HG02884 (cell line): ENCODE data around the gene TLE5.
"Not testable (repeated sequence)": the region's sequence is repeated elsewhere in the genome, so short reads cannot be mapped to it uniquely, and the experiment has no call there.

Experiments
- ATAC-seq: cut with Tn5 transposase; IDR thresholded peaks from one replicate; pipeline ENCODE4 v1.9.1; 2021; ENCODE audit warnings: mild to moderate bottlenecking, moderate library complexity; ENCODE audit not compliant: unreplicated experiment

Gene TLE5

DNA sequence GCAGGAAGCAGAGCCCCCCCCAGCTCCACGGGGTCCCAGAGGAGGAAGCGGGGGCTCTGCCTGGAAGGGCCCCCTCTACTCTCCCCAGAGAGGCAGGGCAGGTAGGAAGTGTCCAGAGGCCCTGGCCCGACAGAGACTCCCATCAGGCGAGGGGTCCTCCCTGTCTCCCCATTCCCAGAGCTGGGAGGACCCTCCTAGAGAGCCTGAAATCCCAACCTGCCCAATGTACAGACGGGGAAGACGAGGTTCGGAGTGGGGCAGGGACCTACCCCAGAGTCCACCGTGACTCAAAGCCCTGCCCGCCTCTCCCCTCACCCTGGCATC, 34.4 kb downstream of the TLE5 start:
- no peak for ATAC-seq

GRCh38 chr19:3027292-3027691, 35.0 kb downstream of the TLE5 start:
- ATAC-seq: no peak

DNA sequence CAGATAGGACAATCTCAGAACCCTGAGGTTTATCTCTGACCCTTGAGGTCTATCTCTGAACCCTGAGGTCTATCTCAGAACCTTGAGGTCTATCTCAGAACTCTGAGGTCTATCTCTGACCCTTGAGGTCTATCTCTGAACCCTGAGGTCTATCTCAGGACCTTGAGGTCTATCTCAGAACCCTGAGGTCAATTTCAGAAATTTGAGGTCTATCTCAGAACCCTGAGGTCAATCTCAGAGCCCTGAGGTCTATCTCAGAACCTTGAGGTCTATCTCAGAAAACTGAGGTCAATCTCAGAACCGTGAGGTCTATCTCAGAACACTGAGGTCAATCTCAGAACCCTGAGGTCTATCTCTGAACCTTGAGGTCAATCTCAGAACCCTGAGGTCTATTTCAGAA, 35.5 kb downstream of the TLE5 start:
- no peak for ATAC-seq

DNA sequence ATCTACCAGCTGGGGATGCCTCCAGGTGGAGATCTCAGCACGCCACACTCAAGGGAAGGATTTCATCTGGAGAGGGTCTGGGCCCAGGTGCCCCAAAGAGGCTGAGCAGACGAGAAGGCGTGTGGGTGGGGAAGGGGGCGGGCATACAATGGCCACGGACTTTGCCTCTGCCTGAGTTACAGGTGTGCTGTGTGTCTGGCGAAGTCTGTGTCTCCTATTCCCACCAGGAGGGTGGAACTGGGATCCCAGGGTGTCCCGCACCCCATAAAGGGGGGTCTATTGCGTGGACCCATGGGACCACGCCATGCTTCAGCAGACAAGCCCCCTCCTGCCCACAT, 36.8 kb downstream of the TLE5 start:
- no peak for ATAC-seq

GRCh38 chr19:3024870-3025548, 37.3 kb downstream of the TLE5 start:
- no peak for ATAC-seq

- ATAC-seq: no peak
Observed at GRCh38 chr19:3024509-3024869, 37.8 kb downstream of the TLE5 start.

DNA sequence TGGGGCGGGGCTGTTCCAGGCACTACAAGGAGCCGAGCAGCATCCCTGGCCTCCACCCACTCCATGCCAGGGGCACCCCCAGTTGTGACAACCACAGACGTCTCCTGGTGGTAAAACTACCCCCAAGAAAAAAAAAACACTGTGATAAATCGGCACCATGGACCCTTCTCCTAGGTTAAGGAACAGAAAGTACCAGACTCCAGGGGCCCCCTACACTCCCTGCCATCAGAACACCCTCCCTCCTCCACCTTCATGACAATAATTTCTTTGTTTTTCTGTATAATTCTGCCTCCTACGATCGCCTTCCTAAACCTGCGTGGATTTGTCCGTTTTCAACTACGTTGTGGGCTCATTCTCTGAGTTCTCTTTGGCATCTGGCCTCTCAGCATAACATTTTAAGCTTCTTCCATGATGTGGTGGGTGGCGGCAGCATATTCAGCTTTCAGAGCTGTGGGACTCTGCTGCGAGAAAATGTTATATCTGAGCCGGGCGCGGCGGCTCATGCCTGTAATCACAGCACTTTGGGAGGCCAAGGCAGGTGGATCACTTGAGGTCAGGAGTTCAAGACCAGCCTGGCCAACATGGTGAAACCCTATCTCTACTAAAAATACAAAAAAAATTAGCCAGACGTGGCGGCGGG, 41.9 kb downstream of the TLE5 start:
- ATAC-seq: no peak

DNA sequence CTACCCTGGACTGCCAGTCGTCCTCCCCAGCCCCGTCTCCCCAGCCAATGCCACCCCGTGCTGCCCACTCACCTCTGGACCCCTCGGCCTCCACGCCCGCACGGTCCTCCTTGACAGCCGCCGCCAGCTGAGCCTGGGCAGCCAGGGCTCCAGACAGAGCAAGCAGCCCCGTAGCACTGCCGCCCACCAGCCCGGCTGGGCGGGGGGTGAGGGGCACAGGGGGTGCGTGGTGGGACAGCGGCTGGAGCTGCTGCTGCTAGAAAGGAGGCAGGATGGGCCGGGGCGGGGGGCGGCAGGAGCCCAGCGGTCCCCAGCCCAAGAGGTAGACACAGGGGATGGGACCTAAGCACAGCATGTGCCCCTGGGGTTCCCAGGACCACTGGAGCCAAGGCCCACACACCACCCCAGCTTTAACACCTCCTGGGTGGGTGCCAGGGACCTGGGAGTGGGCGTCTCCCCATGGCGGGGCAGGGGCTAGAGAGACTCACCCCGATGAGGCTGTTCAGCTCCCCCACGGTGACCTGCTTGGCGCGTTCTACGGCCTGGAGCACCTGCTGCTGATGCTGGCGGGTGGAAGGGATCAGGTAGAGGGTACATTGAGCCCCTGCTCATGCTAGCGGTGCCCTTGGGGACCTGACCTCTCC, 43.0 kb downstream of the TLE5 start:
- no peak for ATAC-seq

- no peak for ATAC-seq
Observed at GRCh38 chr19:3017923-3018322, 44.4 kb downstream of the TLE5 start.

DNA sequence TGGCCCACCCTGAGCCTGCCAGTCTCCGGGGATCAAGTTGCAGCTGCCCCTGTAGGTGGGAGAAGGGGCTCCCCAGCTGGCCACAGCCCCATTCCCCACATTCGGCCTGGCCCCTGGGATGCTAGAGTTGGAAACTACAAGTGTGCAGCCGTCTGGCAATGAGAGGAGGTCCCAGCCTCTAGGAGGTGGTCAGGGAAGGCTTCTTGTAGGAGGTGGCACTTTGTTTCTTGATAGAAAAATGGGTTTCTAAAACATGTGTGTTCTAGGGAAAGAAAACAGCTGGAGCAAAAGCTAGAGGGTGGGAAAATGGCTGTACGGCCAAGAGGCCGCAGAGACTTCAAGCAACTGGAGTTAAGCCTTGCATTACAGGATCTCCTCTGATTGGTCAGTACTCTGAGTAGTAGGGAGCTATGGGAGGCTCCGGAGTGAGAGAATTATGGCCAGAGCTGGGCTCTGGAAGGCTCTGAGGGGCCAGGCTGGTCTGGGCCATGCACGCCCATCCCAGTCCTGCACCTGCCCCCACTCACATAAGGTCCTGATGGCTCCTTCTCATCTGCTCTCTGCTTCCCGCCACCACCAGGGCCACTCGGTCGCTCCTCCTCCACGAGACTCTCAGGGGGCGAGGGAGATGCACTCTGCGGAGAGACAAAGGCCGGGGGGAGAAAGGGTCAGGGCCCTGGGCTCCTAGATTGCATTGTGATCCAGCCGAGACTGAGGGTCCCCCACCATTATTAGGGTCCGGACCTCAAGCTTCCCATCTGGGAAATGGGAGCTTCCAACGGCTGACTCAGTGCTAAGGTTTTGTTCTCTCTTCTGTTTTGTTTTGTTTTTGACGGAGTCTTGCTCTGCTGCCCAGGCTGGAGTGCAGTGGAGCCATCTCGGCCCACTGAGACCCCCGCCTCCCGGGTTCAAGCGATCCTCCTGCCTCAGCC, 46.9 kb downstream of the TLE5 start:
- ATAC-seq: no peak

DNA sequence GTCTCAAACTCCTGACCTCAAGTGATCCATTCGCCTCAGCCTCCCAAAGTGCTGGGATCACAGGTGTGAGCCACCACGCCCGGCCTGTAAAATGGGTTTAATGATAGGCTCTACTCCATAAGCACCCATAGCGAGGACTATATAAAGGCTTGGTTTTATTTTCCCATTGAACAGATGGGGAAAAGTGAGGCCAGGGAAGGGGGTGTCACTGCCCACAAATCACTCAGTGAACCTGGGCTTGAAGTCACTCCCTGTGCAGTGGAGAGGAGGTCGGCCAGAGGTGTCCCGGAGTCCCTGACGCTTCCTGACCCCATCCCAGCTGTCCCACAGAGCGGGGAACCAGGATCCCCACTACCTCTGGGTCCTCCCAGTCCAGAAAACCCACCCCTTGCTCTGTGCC, 48.2 kb downstream of the TLE5 start:
- ATAC-seq: no peak

DNA sequence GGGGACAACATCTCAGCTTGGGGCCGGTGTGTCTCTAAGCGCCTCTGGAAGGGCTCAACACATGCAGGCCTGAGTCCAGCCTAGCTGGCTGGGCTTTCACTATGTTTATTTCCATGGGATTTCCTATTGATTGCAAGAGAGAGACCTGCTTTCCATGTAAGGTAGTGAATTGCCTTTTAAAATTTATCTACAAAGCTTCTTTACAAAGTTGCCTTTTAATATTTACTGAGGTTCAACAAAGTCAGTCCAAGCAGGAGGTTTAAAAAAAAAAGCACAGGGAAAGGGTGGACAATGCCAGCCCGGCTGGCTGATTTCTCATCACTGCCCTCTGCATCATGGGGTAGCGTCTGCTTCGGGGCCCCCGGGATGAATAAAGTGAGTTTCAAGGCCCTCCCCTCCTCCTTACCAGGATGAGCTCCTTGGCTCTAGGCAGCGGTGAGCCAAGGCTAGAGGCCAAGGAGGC, 49.0 kb downstream of the TLE5 start:
- no peak for ATAC-seq

- no peak for ATAC-seq
Observed at GRCh38 chr19:3012621-3013262, 49.6 kb downstream of the TLE5 start.

- ATAC-seq: not testable (repeated sequence)
Observed at GRCh38 chr19:3012059-3012458, 50.2 kb downstream of the TLE5 start.

DNA sequence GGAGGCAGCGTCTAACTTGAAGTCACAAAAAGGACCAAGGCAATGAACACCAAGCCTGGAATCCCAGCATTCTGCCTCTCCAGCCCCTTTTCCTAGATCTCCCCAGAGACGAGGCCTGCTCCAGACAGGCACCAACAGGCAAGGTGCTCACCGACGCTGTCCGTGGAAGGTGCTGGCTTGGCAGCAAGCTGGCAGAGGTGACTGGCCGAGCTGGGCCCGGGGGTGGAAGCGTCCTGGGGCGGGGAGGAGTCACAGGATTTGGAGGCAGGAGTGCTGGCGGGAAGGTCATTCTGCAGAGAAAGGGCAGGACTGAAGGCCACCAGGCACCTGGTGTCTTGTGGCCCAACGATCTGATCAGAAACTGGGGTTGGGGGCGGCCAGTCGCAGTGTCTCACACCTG, 51.4 kb downstream of the TLE5 start:
- no peak for ATAC-seq

DNA sequence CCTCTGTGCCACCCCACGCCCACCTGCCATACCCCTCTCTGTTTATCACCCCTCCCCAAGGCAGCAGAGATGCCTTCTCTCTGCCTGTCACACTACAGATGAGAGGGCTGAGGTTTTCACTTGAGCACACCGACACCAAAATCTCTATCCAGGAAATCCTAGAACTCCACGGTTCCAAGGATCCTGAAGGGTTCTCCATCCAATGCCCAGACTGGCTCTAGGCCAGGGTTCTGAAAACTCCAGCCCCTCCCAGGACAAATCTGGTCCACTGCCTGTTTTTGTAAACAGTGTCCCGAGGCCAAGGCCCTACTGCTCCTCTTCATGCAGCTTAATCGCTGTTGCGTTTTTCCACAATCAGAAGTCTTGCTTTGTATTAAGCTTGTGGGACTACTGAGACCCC, 53.3 kb downstream of the TLE5 start:
- ATAC-seq: no peak

GRCh38 chr19:3007975-3008374, 54.3 kb downstream of the TLE5 start:
- ATAC-seq: no peak

GRCh38 chr19:3006075-3006767, 56.1 kb downstream of the TLE5 start:
- no peak for ATAC-seq

DNA sequence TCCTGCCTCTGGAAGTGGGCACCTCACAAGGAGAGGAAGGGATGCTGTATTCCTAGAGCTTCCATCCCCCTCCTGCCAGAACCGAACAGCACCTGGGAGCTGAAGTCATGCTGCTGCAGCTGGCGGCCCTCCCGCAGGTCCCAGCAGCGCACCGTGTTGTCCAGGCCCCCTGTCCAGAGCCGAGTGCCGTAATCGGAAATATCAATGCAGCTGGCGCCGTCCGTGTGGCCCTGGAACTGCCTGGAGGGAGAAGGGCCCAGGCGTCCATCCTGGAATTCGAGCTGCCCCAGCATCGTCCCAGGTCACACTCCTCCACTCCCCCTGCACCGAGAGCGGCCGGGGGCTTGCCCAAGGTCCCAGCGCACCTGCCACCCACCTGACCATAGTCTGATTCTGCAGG, 57.0 kb downstream of the TLE5 start:
- ATAC-seq: no peak

DNA sequence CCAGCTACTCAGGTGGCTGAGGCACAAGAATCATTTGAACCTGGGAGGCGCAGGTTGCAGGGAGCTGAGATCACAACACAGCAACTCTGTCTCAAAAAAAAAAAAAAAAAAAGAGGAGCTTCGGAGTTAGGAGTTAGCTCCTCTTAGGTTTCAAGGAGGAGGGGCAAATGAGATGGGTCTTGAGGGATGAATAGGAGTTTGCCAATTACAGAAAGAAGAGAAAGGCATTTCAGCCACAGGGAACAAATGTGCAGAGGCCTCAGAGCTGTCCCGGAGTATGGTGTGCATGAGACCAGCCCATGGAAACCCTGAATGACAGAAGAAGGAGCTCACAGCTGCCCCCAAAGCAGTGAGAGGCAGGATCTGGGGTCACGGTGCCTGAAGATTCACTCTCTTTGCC, 57.8 kb downstream of the TLE5 start:
- no peak for ATAC-seq

- no peak for ATAC-seq
Observed at GRCh38 chr19:3003046-3003445, 59.2 kb downstream of the TLE5 start.
